CD4-positive, alpha-beta T cell treated with Interleukin-1 beta for 1 hour (primary cell): ENCODE measurements around the gene ACER3.
"Not testable (repeated sequence)": the region's sequence is repeated elsewhere in the genome, so short reads cannot be mapped to it uniquely, and the experiment has no call there.

Source experiments
- DNase-seq, 2 donors: peaks; one replicate each; pipeline ENCODE4 v3.0.0-alpha.2; 2020 to 2022

Gene ACER3

GRCh38 chr11:77003963-77004362, 143.2 kb downstream of the ACER3 start:
- no peak for DNase-seq

DNA sequence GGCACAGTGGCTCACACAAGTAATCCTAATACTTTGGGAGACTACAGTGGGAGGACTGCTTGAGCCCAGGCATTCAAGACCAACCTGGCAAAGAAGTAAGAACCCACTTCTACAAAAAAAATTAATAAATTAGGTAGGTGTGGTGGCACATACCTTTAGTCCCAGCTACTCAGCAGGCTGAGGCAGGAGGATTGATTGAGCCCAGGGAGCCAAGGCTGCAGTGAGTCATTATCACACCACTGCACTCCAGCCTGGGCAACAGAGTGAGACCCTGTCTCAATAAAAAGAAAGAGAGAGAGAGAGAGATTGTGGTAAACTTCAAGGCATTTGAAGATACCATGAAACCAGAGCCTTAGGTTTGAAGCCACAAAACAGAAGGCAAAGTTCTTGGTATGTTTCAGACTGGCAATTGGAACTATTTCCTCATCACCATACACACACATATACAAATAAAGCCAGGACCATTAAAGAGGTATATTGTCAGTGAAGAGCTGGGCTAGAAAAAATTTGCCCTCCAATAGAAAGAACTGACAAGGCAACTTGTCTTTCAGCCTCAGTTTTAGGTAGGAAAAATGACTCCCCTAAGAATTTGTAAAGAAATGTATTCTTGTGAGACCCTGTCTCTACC, 148.9 kb downstream of the ACER3 start:
- DNase-seq, result no peak

DNA sequence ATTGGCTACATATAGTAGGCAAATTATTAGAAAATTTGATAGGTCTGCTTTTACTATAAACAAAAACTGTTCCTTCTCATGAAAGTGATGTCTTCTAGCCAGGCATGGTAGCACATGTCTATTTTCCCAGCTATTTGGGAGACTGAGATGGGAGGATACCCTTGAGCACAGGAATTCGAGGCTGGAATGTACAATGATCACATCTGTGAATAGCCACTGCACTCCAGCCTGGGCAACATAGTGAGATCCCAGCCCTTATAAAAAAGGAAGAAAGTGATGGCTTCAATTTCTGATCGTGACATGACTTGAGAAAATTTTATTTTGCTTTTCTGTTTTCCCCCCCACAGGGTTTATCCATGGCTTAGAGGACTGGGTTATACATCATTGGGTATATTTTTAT, 154.0 kb downstream of the ACER3 start:
- DNase-seq, result no peak

- DNase-seq, result not testable (repeated sequence)
These were observed 157.7 kb downstream of the ACER3 start for GRCh38 chr11:77018396-77018924.

- no peak for DNase-seq
These were observed 159.4 kb downstream of the ACER3 start for GRCh38 chr11:77019976-77020595.

GRCh38 chr11:77020734-77021133, 160.0 kb downstream of the ACER3 start:
- DNase-seq, result no peak

GRCh38 chr11:77024745-77025144, 164.0 kb downstream of the ACER3 start:
- no peak for DNase-seq

DNA sequence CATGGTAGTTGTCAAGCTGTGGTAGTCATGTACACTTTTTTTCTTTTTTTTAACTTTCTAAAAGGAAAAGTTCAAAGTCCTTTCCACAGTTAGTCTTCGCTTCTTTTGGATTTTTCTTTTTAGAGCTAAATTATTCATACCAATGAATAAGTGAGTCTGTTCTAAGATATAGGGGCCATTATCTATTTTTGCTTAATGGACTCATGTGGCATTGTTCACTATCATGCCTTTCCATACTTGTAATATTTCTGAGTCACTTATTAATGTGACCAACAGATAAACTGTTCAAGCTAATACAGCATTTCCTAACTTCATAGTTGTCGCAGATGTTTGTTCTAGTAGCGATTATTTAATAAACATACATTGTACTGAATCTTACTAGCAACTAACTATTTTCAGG, 165.5 kb downstream of the ACER3 start:
- DNase-seq, result no peak

DNA sequence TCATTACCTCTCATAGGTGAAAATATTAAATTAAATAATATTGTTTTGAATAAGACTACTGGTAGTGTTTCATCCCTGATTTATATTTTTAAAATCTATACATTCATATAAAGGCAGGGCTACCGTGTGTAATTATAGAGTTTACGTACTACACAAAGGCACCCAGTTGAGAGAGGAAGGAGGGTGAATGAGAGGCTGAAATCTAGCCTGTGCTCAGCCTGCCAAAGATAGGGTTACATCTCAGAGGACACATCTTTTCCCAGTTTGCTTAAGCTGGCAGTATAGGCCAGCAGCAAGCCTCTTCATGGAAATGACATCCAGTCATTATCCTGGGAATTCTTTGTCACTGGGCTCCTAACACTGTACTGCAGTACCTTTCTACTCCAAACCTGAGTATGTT, 166.0 kb downstream of the ACER3 start:
- DNase-seq, result no peak

DNA sequence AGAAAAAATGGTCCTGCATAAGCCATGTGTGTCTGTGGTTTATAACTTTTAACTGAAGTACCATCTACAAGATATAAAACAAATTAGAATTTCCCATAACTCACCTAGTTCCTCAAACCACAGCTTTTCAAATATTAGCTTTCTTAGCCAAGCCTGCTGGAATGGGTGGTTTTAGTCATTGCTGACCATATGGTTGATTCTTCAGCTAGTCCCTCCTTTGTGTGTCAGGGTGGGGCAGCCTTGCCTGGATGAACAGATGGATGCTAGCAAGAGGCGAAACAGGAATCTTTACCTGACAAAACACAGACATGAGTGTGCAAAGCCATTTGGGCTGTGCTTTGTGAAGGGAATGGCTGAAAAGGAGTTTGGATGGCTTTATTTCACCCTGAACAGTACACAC, 166.6 kb downstream of the ACER3 start:
- no peak for DNase-seq

- DNase-seq, result no peak
These were observed 169.1 kb downstream of the ACER3 start for GRCh38 chr11:77029829-77030228.

- DNase-seq, result no peak
These were observed 170.2 kb downstream of the ACER3 start for GRCh38 chr11:77030834-77031414.

DNA sequence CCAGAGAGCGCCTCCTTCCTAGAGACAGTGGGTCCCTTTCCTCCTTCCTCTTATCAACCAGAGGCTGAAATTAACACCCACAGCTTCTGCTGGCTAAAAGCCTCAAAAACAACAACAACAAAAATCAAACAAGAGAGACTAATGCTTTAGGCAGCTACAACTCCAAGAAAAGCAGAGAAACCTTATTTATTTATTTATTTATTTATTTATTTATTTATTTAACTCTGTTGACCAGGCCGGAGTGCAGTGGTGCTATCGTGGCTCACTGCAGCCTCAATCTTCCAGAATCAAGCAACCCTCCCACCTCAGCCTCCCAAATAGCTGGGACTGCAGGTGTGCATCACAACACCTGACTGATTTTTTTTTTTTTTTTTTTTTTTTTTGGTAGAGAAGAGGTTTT, 170.9 kb downstream of the ACER3 start:
- DNase-seq, result no peak

GRCh38 chr11:77035039-77035438, 174.3 kb downstream of the ACER3 start:
- DNase-seq, result no peak

- no peak for DNase-seq
These were observed 174.9 kb downstream of the ACER3 start for GRCh38 chr11:77035580-77035979.

DNA sequence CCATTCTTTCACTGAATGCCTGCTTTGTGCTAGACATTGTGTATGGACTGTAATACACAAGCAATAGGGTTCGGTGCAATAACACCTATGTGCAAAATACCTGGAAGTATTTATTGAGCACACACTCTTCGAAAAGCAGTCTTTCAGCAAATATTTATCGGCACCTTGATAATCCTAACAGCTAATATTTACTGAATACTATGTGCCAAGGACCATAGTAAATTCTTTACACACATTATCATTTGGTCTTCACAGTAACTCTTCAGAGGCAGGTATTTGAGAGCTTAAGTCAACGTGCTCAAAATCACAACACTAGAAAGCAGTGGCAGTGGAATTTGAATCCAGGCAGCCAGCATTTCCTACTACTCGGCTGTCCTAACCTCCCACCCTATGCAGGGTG, 175.7 kb downstream of the ACER3 start:
- DNase-seq, result no peak

GRCh38 chr11:77037057-77037456, 176.3 kb downstream of the ACER3 start:
- DNase-seq, result no peak

GRCh38 chr11:77038029-77038824, 177.5 kb downstream of the ACER3 start:
- DNase-seq, result no peak

DNA sequence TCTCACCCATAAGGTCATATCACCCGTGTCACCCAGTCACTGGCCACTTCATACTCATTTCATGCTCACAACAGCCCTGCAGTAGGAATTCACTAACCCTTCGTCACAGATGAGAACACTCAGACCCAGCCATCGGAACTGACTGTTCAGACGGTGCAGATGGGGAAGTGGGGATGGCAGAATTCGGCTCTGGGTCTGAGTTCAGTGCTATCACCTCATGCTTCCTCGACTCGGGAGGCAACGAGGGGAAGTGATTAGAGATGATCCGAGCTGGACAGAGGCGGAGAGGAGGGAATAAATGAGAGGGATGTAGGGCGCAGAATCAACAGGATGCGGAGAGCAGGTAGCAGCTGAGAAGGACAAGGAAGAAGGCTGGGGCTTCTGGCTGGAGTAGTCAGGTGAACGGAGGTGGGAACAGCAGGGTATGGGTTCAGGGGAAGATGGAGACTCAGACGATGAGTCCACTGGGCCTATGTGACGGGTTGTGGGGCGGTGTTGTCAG, 178.2 kb downstream of the ACER3 start:
- no peak for DNase-seq

DNA sequence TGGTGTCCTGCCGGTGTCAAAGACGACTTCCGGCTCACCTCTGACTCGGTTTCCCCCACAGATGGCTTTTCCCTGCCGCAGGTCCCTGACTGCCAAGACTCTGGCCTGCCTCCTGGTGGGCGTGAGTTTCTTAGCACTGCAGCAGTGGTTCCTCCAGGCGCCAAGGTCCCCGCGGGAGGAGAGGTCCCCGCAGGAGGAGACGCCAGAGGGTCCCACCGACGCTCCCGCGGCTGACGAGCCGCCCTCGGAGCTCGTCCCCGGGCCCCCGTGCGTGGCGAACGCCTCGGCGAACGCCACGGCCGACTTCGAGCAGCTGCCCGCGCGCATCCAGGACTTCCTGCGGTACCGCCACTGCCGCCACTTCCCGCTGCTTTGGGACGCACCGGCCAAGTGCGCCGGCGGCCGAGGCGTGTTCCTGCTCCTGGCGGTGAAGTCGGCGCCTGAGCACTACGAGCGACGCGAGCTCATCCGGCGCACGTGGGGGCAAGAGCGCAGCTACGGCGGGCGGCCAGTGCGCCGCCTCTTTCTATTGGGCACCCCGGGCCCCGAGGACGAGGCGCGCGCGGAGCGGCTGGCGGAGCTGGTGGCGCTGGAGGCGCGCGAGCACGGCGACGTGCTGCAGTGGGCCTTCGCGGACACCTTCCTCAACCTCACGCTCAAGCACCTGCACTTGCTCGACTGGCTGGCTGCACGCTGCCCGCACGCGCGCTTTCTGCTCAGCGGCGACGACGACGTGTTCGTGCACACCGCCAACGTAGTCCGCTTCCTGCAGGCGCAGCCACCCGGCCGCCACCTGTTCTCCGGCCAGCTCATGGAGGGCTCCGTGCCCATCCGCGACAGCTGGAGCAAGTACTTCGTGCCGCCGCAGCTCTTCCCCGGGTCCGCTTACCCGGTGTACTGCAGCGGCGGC, 179.0 kb downstream of the ACER3 start:
- no peak for DNase-seq

DNA sequence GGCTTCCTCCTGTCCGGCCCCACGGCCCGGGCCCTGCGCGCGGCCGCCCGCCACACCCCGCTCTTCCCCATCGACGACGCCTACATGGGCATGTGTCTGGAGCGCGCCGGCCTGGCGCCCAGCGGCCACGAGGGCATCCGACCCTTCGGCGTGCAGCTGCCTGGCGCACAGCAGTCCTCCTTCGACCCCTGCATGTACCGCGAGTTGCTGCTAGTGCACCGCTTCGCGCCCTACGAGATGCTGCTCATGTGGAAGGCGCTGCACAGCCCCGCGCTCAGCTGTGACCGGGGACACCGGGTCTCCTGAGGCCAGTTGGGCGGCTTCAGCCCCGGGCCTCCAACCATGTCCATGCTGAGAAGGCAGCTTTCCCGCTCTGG, 179.7 kb downstream of the ACER3 start:
- no peak for DNase-seq

GRCh38 chr11:77040889-77041288, 180.2 kb downstream of the ACER3 start:
- DNase-seq, result no peak
